ENCODE measurements around the gene CAPN5.

The CAPN5 gene

GRCh38 chr11:77170107-77170506, 103.3 kb downstream of the CAPN5 start:
- no peaks in the 10 kb centered on the region for H4K20me1 ChIP-seq (ENCODE audit: control insufficient read depth, insufficient read depth, low read depth, low read length)
- H3K4me3 ChIP-seq (ENCODE audit: low read length), result no peak overlapping the region
- H3K4me1 ChIP-seq (ENCODE audit: control insufficient read depth, low read length), result no peaks in the 10 kb centered on the region
- H3K79me2 ChIP-seq (ENCODE audit: control insufficient read depth, low read length), result no peaks in the 10 kb centered on the region
- no peaks in the 10 kb centered on the region for H3K9me2 ChIP-seq (replicated peaks; ENCODE audit: control insufficient read depth, low read length)
- H3K27ac ChIP-seq (ENCODE audit: low read depth, low read length), result no peak overlapping the region
- no peaks in the 10 kb centered on the region for H3F3A ChIP-seq (ENCODE audit: control insufficient read depth, insufficient read depth)
- H3K36me3 ChIP-seq (ENCODE audit: control insufficient read depth, low read length), result no peaks in the 10 kb centered on the region
- no peak overlapping the region for H3K4me2 ChIP-seq (ENCODE audit: low read length)
- no peaks in the 10 kb centered on the region for H3K27me3 ChIP-seq (ENCODE audit: control insufficient read depth, low read length)
- TF ChIP-seq EZH2phosphoT487 (IDR thresholded peaks at IDR 0.05; ENCODE audit: borderline replicate concordance, low read length) (no peak), CTCF (IDR thresholded peaks at IDR 0.05; ENCODE audit: low read depth, low read length, poor library complexity, severe bottlenecking) (no peak)
- no peaks in the 10 kb centered on the region for H3K9me3 ChIP-seq (ENCODE audit: control insufficient read depth, insufficient read depth, low read length)

- no peak for TF ChIP-seq CTCF (IDR thresholded peaks at IDR 0.05; ENCODE audit: low read depth, low read length, poor library complexity, severe bottlenecking)
- no peak for TF ChIP-seq EZH2phosphoT487 (IDR thresholded peaks at IDR 0.05; ENCODE audit: borderline replicate concordance, low read length)
- peaks cover 9% of the 10 kb centered on the region for H3K4me1 ChIP-seq (ENCODE audit: control insufficient read depth, low read length)
Measured at GRCh38 chr11:77171254-77171653, 104.5 kb downstream of the CAPN5 start.

GRCh38 chr11:77171885-77172665, 105.3 kb downstream of the CAPN5 start:
- no peaks in the 10 kb centered on the region for H3K9me2 ChIP-seq (replicated peaks; ENCODE audit: control insufficient read depth, low read length)
- no peaks in the 10 kb centered on the region for H3K9me3 ChIP-seq (ENCODE audit: control insufficient read depth, insufficient read depth, low read length)
- no peaks in the 10 kb centered on the region for H3F3A ChIP-seq (ENCODE audit: control insufficient read depth, insufficient read depth)
- peaks cover 10% of the 10 kb centered on the region for H3K4me1 ChIP-seq (ENCODE audit: control insufficient read depth, low read length)
- H3K79me2 ChIP-seq (ENCODE audit: control insufficient read depth, low read length), result no peaks in the 10 kb centered on the region
- H4K20me1 ChIP-seq (ENCODE audit: control insufficient read depth, insufficient read depth, low read depth, low read length), result no peaks in the 10 kb centered on the region
- H3K4me3 ChIP-seq (ENCODE audit: low read length), result no peak overlapping the region
- no peak overlapping the region for H3K27ac ChIP-seq (ENCODE audit: low read depth, low read length)
- no peak for TF ChIP-seq CTCF (IDR thresholded peaks at IDR 0.05; ENCODE audit: low read depth, low read length, poor library complexity, severe bottlenecking)
- no peak overlapping the region for H3K4me2 ChIP-seq (ENCODE audit: low read length)
- H3K36me3 ChIP-seq (ENCODE audit: control insufficient read depth, low read length), result no peaks in the 10 kb centered on the region
- H3K27me3 ChIP-seq (ENCODE audit: control insufficient read depth, low read length), result no peaks in the 10 kb centered on the region

More at GRCh38 chr11:77171254-77171653, 104.5 kb downstream of the CAPN5 start:
- no peaks in the 10 kb centered on the region for H3K9me3 ChIP-seq (ENCODE audit: control insufficient read depth, insufficient read depth, low read length)
- H3K27me3 ChIP-seq (ENCODE audit: control insufficient read depth, low read length), result no peaks in the 10 kb centered on the region
- no peaks in the 10 kb centered on the region for H3K79me2 ChIP-seq (ENCODE audit: control insufficient read depth, low read length)
- no peak overlapping the region for H3K27ac ChIP-seq (ENCODE audit: low read depth, low read length)
- H3K4me2 ChIP-seq (ENCODE audit: low read length), result no peak overlapping the region
- no peaks in the 10 kb centered on the region for H3F3A ChIP-seq (ENCODE audit: control insufficient read depth, insufficient read depth)
- no peaks in the 10 kb centered on the region for H3K9me2 ChIP-seq (replicated peaks; ENCODE audit: control insufficient read depth, low read length)
- H3K36me3 ChIP-seq (ENCODE audit: control insufficient read depth, low read length), result no peaks in the 10 kb centered on the region
- no peak overlapping the region for H3K4me3 ChIP-seq (ENCODE audit: low read length)
- no peaks in the 10 kb centered on the region for H4K20me1 ChIP-seq (ENCODE audit: control insufficient read depth, insufficient read depth, low read depth, low read length)
